HG02973 (cell line): ENCODE results near the gene SMPD3.

ENCODE experiments used
- ATAC-seq: cut with Tn5 transposase; IDR thresholded peaks from one replicate; pipeline ENCODE4 v1.9.1; 2021; ENCODE audit warnings: moderate library complexity; ENCODE audit not compliant: unreplicated experiment

Gene SMPD3

GRCh38 chr16:68444056-68444657, 4.2 kb downstream of the SMPD3 start:
- no peak for ATAC-seq

DNA sequence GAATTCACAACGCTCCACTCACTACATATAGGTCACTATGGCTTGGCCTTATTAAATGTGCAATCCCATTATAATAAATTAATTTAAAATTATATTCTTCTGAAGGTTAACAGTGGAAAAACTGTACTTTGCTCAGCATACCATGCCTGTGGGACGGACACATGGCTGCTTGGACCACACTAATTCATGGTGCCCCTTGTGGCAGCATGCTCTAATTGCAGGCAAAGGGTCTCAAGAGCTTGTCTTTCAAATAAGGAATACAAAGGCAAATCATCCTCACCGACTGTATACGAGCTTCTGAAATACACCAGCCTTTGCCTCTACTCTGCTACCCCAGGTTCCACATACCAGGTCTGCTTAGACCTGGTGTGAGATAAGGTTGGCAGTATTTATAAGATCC, 11.7 kb downstream of the SMPD3 start:
- no peak for ATAC-seq

- ATAC-seq, result no peak
Measured at GRCh38 chr16:68434624-68435210, 13.6 kb downstream of the SMPD3 start.

GRCh38 chr16:68433316-68433715, 15.0 kb downstream of the SMPD3 start:
- ATAC-seq, result no peak

GRCh38 chr16:68432701-68433100, 15.6 kb downstream of the SMPD3 start:
- no peak for ATAC-seq

DNA sequence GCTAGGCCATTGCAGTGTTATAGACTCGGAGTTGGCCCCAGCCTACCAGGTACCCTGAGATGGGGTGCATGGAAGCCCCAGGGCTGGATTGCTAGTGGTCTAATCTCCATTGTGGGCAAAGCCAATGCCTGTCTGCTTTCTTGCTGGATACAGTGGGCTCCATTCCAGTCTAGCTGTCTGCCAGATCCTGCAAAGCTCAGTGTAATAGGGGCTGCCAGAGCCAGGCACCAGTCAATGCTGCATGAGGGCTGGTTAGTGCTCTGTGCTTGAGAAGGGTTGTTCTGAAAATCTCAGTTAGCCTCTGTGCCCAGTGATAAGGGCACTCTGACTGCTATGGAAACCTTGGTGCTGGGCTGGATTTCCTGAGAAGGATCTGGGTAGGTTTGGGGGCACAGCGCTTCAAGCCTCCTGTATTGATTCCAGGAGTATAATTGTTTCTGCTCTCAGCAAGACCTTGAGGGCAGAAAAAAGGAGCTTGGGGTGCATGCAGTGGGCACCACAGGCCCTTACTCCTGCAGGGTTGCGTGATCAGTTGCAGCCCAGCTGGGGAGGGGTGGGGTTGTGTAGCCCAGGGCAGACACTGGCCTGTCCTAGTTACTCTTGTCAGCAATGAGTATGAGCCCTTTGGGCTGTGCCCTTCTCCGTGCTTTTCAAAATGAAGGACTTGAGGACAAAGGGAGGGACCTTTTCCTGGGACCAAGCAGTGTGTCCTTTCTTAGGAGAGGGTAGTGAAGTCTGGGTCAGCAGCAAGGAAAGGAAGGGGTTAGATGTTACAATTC, 19.0 kb downstream of the SMPD3 start:
- no peak for ATAC-seq

- ATAC-seq, result no peak
Measured at GRCh38 chr16:68427649-68428303, 20.5 kb downstream of the SMPD3 start.

- ATAC-seq, result no peak
Measured at GRCh38 chr16:68426347-68426652, 22.0 kb downstream of the SMPD3 start.

GRCh38 chr16:68425498-68426346, 22.6 kb downstream of the SMPD3 start:
- ATAC-seq, result no peak

GRCh38 chr16:68423771-68424170, 24.5 kb downstream of the SMPD3 start:
- ATAC-seq, result no peak

DNA sequence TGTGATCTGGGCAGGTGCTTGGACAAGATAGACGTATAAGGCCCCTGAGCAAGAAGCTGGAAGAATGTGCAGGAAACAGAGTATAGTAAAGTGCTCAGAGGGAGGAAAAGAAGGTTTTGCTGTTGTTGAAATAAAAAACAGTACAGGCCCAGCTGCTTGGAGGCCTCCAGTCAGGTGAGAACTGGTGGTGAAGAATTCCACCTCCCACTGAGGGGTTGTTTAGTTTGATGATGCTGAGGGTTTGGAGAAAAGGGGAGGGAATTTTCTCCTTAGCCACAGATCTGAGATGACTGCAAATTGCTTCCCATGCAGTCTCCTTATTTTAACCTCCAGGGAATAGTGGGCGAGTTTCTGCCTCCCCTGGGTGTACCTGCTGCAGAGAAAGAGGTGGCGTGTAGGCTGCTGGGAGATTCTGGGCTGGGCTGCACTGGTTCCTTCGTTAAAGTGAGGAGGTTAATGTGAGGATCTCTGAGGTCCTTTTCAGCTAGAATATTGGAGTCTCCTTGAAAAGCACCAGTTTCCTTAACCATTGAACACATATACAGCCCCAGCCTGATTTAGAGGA, 25.8 kb downstream of the SMPD3 start:
- no peak for ATAC-seq

DNA sequence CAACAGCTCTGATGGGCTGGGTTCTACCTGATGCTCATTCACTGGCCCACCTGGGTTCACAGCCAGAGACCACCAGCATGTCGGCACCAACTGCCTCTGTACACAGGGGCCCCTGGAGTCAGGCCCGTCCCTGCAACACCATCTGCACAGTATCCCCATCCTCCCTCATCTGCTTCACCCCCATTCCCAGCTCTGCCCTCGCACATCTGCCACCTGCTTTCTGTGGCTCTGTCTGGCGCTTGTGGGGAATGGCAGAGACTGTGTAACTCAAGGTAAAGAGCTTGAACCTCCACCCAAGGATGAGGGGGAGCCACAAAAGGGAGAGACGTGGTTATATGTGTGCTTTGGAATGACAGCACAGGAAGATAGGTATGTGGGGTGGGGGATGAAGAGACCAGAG, 27.2 kb downstream of the SMPD3 start:
- ATAC-seq, result no peak

- ATAC-seq, result no peak
Measured at GRCh38 chr16:68420366-68420942, 27.9 kb downstream of the SMPD3 start.

GRCh38 chr16:68417711-68418301, 30.5 kb downstream of the SMPD3 start:
- ATAC-seq, result peak; percentile 56

DNA sequence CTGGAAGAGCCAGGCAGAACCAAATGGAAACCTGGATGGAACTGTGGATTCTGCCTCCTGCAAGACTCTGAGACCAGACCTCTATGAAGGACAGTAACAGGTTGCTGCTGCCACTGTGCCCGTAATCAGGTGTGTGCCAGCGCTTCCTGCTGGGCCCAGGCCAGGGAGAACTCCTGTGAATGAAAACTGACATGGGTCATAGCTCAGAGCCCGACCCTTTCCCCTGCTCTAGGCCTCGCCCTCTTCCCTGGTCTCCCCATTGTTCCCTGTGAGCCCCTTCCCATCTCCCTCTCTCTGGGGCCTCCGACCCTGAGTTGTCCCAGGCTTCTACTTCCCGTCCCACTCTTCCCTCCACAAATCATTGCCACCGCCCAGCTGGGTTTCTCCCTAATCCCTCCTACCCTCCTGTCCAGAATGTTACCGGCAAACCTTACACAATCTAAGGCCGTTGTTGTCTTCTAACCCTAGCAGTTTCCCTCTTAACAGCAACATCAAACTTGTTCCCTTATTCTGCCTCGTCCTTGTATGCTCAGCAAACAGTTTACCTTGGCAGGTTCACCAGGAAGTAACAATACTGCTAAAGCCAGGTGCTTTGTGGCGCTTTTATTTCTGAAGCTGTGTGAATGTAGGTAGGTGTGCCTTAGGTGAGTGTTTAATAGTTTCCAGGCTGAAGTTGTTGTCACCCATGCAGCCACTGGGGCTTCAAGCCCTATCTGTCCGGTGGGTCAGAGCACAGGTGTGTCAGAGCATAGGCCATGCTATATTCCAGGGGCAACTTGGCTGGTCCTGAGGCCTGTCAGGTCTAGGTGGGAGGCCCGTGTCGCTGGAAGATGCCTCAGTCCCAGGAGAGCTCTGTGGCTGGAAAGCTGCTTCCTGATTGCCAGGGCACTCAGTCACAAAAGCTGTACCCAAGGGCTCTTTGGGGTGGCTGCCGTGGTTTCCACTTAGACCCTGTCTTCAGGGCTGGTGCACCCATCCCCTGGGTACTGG, 32.0 kb downstream of the SMPD3 start:
- no peak for ATAC-seq

- ATAC-seq, result no peak
Measured at GRCh38 chr16:68414581-68414980, 33.7 kb downstream of the SMPD3 start.

DNA sequence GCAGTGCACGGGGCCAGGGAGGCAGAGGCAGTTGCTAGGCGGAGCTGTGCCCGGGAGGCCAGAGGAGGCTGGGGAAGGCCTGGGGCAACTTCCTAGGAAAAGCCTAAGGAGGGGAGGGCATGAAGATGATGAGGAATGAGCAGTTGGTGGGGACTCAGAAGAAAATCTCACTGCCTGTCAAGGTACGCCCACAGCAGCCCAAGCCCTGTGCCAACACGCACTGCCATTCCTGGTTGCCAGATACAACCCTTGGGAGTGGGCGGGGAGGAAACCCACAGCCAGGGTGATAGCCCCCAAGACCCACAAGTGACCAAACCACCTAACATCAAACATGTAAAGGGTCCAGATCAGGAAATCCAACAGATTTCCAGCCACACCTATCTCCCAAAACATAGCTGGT, 36.2 kb downstream of the SMPD3 start:
- ATAC-seq, result no peak

GRCh38 chr16:68411086-68411485, 37.2 kb downstream of the SMPD3 start:
- ATAC-seq, result no peak

- no peak for ATAC-seq
Measured at GRCh38 chr16:68408967-68409366, 39.3 kb downstream of the SMPD3 start.
